Endodermal cell (in vitro differentiated cells): ENCODE data around the gene OSTN. TPM values are rescaled to one million over a fixed set of nuclear protein-coding genes. Genes with fewer than 3 reads are reported as not detected.

Experiments
- DNase-seq: peaks from one replicate; pipeline ENCODE4 v3.0.0-alpha.2; 2017
- H3K27ac ChIP-seq: 2 replicates; pipeline ENCODE4 v1.5.1; 2013; ENCODE audit warnings: mild to moderate bottlenecking, low read depth, low read length, moderate library complexity
- H3K27me3 ChIP-seq: 2 replicates; pipeline ENCODE4 v1.6.1; 2013; ENCODE audit warnings: mild to moderate bottlenecking, low read length, moderate library complexity; ENCODE audit not compliant: insufficient read depth, control insufficient read depth, poor library complexity, severe bottlenecking
- H3K36me3 ChIP-seq: 2 replicates; pipeline ENCODE4 v1.7.0; 2013; ENCODE audit warnings: mild to moderate bottlenecking, low read length, moderate library complexity; ENCODE audit not compliant: control insufficient read depth, insufficient read depth
- H3K4me1 ChIP-seq: one replicate; pipeline ENCODE4 v1.7.0; 2013; ENCODE audit warnings: low read length; ENCODE audit not compliant: control insufficient read depth, insufficient read depth
- H3K4me3 ChIP-seq: 2 replicates; pipeline ENCODE4 v1.5.1; 2013; ENCODE audit warnings: mild to moderate bottlenecking, low read length, moderate library complexity
- H3K9ac ChIP-seq: 2 replicates; pipeline ENCODE4 v1.6.1; 2013; ENCODE audit warnings: mild to moderate bottlenecking, low read length, moderate library complexity; ENCODE audit not compliant: poor library complexity, severe bottlenecking; ENCODE audit errors: extremely low read depth
- H3K9me3 ChIP-seq: 2 replicates; pipeline ENCODE4 v1.6.1; 2013; ENCODE audit warnings: mild to moderate bottlenecking, low read length, moderate library complexity; ENCODE audit not compliant: control insufficient read depth
- H3K27ac Mint-ChIP-seq: 2 replicates; pipeline ENCODE4 v1.8.0; 2020; ENCODE audit warnings: mixed read lengths
- H3K27me3 Mint-ChIP-seq: 2 replicates; pipeline ENCODE4 v1.8.0; 2021; ENCODE audit warnings: mild to moderate bottlenecking, mixed read lengths; ENCODE audit not compliant: insufficient read depth
- H3K36me3 Mint-ChIP-seq: 2 replicates; pipeline ENCODE4 v1.8.0; 2020; ENCODE audit warnings: low read depth, mixed read lengths
- H3K4me1 Mint-ChIP-seq: 2 replicates; pipeline ENCODE4 v1.8.0; 2020; ENCODE audit warnings: mixed read lengths
- H3K4me3 Mint-ChIP-seq: 2 replicates; pipeline ENCODE4 v1.8.0; 2020; ENCODE audit warnings: mild to moderate bottlenecking, moderate library complexity, mixed read lengths
- H3K9me3 Mint-ChIP-seq: 2 replicates; pipeline ENCODE4 v1.8.0; 2020; ENCODE audit warnings: mild to moderate bottlenecking, mixed read lengths
- CTCF ChIP-seq: fragments of 200-600 bp; sonication (generic); conservative IDR thresholded peaks from 2 replicates; pipeline ENCODE4 v1.5.0; 2021; ENCODE audit warnings: antibody characterized with exemption, mild to moderate bottlenecking
- WGBS, 2 experiments: methylation state at CpG; one replicate each; pipeline versions ENCODE4 v1.1.5 to v1.1.7; 2013; ENCODE audit warnings: missing lambda C conversion rate in 2 of 2, mixed read lengths in 1 of 2; ENCODE audit not compliant: insufficient coverage in 1 of 2, insufficient read length in 1 of 2; 5-methylcytosine and 5-hydroxymethylcytosine counted together
- long read RNA-seq, 4 experiments: library from polyadenylated mRNA in 2 of 4; library from RNA in 1 of 4; library from capped mRNA in 1 of 4; stranded (forward) in 3 of 4; unstranded in 1 of 4; transcript quantifications; one replicate each; pipeline ENCODE4 v2.0.0, GENCODE V29; 2020 to 2021; ENCODE audit warnings: inconsistent platforms in 1 of 4
- polyA plus RNA-seq, 2 experiments: library from polyadenylated mRNA; stranded (reverse); fragments of 50-300 nt; gene quantifications; one replicate each; pipeline ENCODE4 v1.2.3, GENCODE V29; 2013
- total RNA-seq, 2 donors: library from RNA; stranded (reverse); fragmentation: NEBNext Ultra II Directional in 1 of 2; extraction: Animal tissue kit (Norgen Biotek cat#: 25700) in 1 of 2; gene quantifications; 2 replicates in 1 of 2; 3 replicates in 1 of 2; pipeline ENCODE4 v1.2.1, GENCODE V29; 2021

OSTN gene
- not detected for total RNA-seq
- not detected for polyA plus RNA-seq (2013, experiment 1 of 2)
- polyA plus RNA-seq (2013, experiment 2 of 2) = 0.79 TPM
- long read RNA-seq, experiment 1 = 0 reads
- long read RNA-seq, experiment 2 = 0 reads
- long read RNA-seq, experiment 3 = 0 reads
- long read RNA-seq, experiment 4 = 0 reads

DNA sequence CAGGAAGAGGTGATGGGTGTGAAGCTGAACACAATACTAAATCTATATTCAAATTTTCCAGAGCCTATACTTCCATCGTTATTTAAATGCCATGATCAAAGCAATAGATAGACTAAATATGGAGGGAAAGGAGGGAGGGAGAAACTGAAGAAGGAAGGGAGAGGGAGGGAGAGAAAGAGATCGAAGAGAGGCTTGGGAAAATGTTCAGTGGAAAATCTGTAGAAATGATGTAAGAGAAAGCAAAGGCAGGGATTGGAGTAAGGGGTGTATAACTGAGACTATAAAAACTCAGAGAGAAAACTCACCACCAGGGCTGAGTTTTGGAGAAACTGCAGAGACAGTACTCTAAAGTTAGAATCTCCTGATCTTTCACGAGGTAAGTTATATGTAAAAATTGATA lies at the start of gene OSTN:
Gene OSTN, plus strand, starts transcription at position 310 of the 400 bp plus-strand sequence. CDS start 13,292 bp downstream, outside the sequence.
- TF ChIP-seq CTCF = peak; percentile 38
- no peaks in the 10 kb centered on the region for H3K9me3 Mint-ChIP-seq
- Histone ChIP-seq H3K36me3 (no peaks in the 10 kb centered on the region), H3K9ac (no peak within 1 kb of the TSS), H3K27ac (no peak within 1 kb of the TSS), H3K4me1 (no peaks in the 10 kb centered on the region), H3K4me3 (no peak within 1 kb of the TSS), H3K27me3 (no peaks in the 10 kb centered on the region), H3K9me3 (no peaks in the 10 kb centered on the region)
- H3K4me1 Mint-ChIP-seq = no peaks in the 10 kb centered on the region
- WGBS, 2 experiments = 86% methylated on average over 1 to 3 of the region's 3 CpGs
- H3K27me3 Mint-ChIP-seq = no peaks in the 10 kb centered on the region
- no peak within 1 kb of the TSS for H3K27ac Mint-ChIP-seq
- DNase-seq = no peak
- H3K4me3 Mint-ChIP-seq = no peak within 1 kb of the TSS
- H3K36me3 Mint-ChIP-seq = no peaks in the 10 kb centered on the region

DNA sequence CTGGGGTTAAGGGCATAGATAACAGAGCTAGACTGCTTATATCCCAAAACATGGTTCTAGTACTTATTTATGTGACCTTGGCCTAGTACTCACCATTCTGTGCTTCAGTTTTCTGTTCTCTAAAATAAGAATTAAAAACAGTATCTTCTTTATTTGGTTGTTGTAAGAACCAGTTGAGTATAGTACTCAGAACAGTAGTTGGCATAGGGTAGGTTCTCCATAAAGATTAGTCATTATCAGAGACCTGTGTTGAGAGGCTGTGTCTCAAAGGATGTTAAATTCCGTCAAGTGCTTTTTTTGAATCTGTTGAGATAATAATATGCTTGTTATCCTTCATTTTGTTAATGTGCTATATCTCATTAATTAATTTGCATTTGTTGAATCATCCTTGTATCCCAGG lies 47.4 kb upstream of the OSTN start:
- Mint-ChIP-seq H3K36me3 (peaks cover 2% of the 10 kb centered on the region), H3K9me3 (peaks cover 21% of the 10 kb centered on the region), H3K27me3 (no peaks in the 10 kb centered on the region), H3K27ac (no peak overlapping the region), H3K4me1 (no peaks in the 10 kb centered on the region), H3K4me3 (no peak overlapping the region)
- no peak overlapping the region for H3K4me3 ChIP-seq
- H3K27me3 ChIP-seq = no peaks in the 10 kb centered on the region
- no peak overlapping the region for H3K9ac ChIP-seq
- DNase-seq = no peak
- WGBS, 2 experiments = 69% methylated on average over 1 of the region's 1 CpG; no CpG with 5 or more reads in 1 of the 2 experiments
- no peak for TF ChIP-seq CTCF
- H3K27ac ChIP-seq = no peak overlapping the region
- no peaks in the 10 kb centered on the region for H3K36me3 ChIP-seq
- peaks cover 22% of the 10 kb centered on the region for H3K9me3 ChIP-seq
- H3K4me1 ChIP-seq = no peaks in the 10 kb centered on the region

GRCh38 chr3:191154827-191155226 lies 44.2 kb upstream of the OSTN start:
- peaks cover 2% of the 10 kb centered on the region for H3K36me3 Mint-ChIP-seq
- peaks cover 22% of the 10 kb centered on the region for H3K9me3 ChIP-seq
- no peaks in the 10 kb centered on the region for H3K4me1 ChIP-seq
- DNase-seq = no peak
- H3K36me3 ChIP-seq = no peaks in the 10 kb centered on the region
- no peak overlapping the region for H3K27ac Mint-ChIP-seq
- no peak overlapping the region for H3K9ac ChIP-seq
- H3K4me1 Mint-ChIP-seq = no peaks in the 10 kb centered on the region
- H3K27me3 ChIP-seq = no peaks in the 10 kb centered on the region
- H3K9me3 Mint-ChIP-seq = peaks cover 21% of the 10 kb centered on the region
- H3K4me3 Mint-ChIP-seq = no peak overlapping the region
- no peaks in the 10 kb centered on the region for H3K27me3 Mint-ChIP-seq
- no peak for TF ChIP-seq CTCF
- no peak overlapping the region for H3K4me3 ChIP-seq
- H3K27ac ChIP-seq = no peak overlapping the region
